ENCODE results near the gene ABAT. TPM values are rescaled to one million over a fixed set of nuclear protein-coding genes. Genes with fewer than 3 reads are reported as not detected.
A peak's percentile ranks its signal among the peaks of the same experiment; 100 is the strongest.
"Not testable (repeated sequence)": the region's sequence is repeated elsewhere in the genome, so short reads cannot be mapped to it uniquely, and the experiment has no call there.

ABAT gene
- total and polyA plus RNA-seq, 2 donors from 2014 or later, result 9.6 to 34.0 TPM

GRCh38 chr16:8782673-8783072, 108.3 kb downstream of the ABAT start:
- Histone ChIP-seq H3K4me3 (ENCODE audit: low read length in 3 of 3) (no peak overlapping the region), H3K36me3 (ENCODE audit: control insufficient read depth in 2 of 3, insufficient read depth in 3 of 3, low read length in 3 of 3) (peaks cover 0 to 10% (median 3%) of the 10 kb centered on the region in 3 donors), H3K9ac (ENCODE audit: low read length in 3 of 3) (no peak overlapping the region), H3K27ac (ENCODE audit: low read depth in 2 of 2, low read length in 2 of 2) (no peak overlapping the region), H3K27me3 (ENCODE audit: control insufficient read depth, insufficient read depth, low read length) (no peaks in the 10 kb centered on the region), H3K4me1 (ENCODE audit: control insufficient read depth in 2 of 3, insufficient read depth in 2 of 3, low read depth in 1 of 3, low read length in 3 of 3) (no peaks in the 10 kb centered on the region), H3K9me3 (ENCODE audit: control insufficient read depth in 2 of 3, insufficient read depth in 1 of 3, low read length in 3 of 3) (no peaks in the 10 kb centered on the region)
- TF ChIP-seq CTCF (IDR thresholded peaks at IDR 0.05; ENCODE audit: borderline replicate concordance, extremely low read depth, insufficient read depth), result no peak
- intact Hi-C loops (cut with DNase I), result loop anchor here (10.0 kb wide), 1 partner anchor 118 kb away; no protein-coding TSS in a partner anchor
- FAIRE-seq (no peak), DNase-seq (no peak)

DNA sequence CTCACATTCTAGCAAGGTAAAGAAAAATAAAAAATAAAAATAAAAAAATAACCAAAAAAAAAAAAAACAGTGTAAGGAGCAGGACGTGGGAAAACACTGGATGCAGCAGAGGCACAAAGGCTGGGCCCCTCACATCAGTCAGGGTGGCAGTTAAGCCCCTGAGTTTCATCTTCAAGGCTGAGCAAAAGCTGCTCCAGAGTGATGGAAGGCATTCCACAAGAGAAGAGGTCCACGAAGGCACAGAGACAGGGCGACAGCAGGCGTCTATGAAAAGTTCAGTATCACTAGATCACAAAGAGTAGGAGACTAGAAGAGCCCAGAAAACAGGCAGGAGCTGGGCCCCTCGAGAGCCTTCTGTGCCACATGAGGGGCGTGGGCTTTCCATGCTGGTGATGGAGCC, 111.0 kb downstream of the ABAT start:
- Histone ChIP-seq H3K9ac (ENCODE audit: low read length in 3 of 3) (no peak overlapping the region), H3K27ac (ENCODE audit: low read depth in 2 of 2, low read length in 2 of 2) (no peak overlapping the region), H3K9me3 (ENCODE audit: control insufficient read depth in 2 of 3, insufficient read depth in 1 of 3, low read length in 3 of 3) (no peaks in the 10 kb centered on the region), H3K4me3 (ENCODE audit: low read length in 3 of 3) (no peak overlapping the region), H3K36me3 (ENCODE audit: control insufficient read depth in 2 of 3, insufficient read depth in 3 of 3, low read length in 3 of 3) (no peaks in the 10 kb centered on the region), H3K27me3 (ENCODE audit: control insufficient read depth, insufficient read depth, low read length) (no peaks in the 10 kb centered on the region), H3K4me1 (ENCODE audit: control insufficient read depth in 2 of 3, insufficient read depth in 2 of 3, low read depth in 1 of 3, low read length in 3 of 3) (peaks cover 0 to 3% (median 0%) of the 10 kb centered on the region in 3 donors)
- DNase-seq, result no peak
- intact Hi-C loops (cut with DNase I), result loop anchor here (10.0 kb wide), 1 partner anchor 121 kb away; no protein-coding TSS in a partner anchor
- FAIRE-seq, result no peak
- no peak for TF ChIP-seq CTCF (IDR thresholded peaks at IDR 0.05; ENCODE audit: borderline replicate concordance, extremely low read depth, insufficient read depth)

DNA sequence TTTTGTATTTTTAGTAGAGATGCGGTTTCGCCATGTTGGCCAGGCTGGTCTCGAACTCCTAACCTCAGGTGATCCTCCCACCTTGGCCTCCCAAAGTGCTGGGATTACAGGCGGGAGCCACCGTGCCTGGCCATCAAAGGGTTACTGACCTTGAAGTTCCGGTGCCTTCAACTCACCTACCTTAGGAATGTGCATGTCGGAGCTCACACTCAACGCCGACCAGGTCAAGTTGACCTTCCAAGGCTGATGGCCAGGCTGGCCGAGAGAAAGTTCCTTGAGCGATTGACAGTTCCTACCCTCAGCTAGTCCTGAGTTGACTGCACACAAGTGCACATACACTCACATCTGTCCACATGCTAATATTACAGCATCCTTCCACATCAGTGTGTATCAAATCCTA, 111.9 kb downstream of the ABAT start:
- DNase-seq; H3K4me1 ChIP-seq (ENCODE audit: control insufficient read depth in 2 of 3, insufficient read depth in 2 of 3, low read depth in 1 of 3, low read length in 3 of 3); H3K27me3 ChIP-seq (ENCODE audit: control insufficient read depth, insufficient read depth, low read length); H3K36me3 ChIP-seq (ENCODE audit: control insufficient read depth in 2 of 3, insufficient read depth in 3 of 3, low read length in 3 of 3); H3K27ac ChIP-seq (ENCODE audit: low read depth in 2 of 2, low read length in 2 of 2); H3K4me3 ChIP-seq (ENCODE audit: low read length in 3 of 3); FAIRE-seq; H3K9me3 ChIP-seq (ENCODE audit: control insufficient read depth in 2 of 3, insufficient read depth in 1 of 3, low read length in 3 of 3); H3K9ac ChIP-seq (ENCODE audit: low read length in 3 of 3): not testable (repeated sequence)
- intact Hi-C loops (cut with DNase I), result loop anchor here (10.0 kb wide), 1 partner anchor 122 kb away; no protein-coding TSS in a partner anchor

GRCh38 chr16:8788578-8789172, 114.3 kb downstream of the ABAT start:
- Histone ChIP-seq H3K9me3 (ENCODE audit: control insufficient read depth in 2 of 3, insufficient read depth in 1 of 3, low read length in 3 of 3) (no peaks in the 10 kb centered on the region), H3K36me3 (ENCODE audit: control insufficient read depth in 2 of 3, insufficient read depth in 3 of 3, low read length in 3 of 3) (no peaks in the 10 kb centered on the region), H3K9ac (ENCODE audit: low read length in 3 of 3) (peak overlapping the region in 1 of 3 donors; percentile 42), H3K4me3 (ENCODE audit: low read length in 3 of 3) (peak overlapping the region in 2 of 3 donors; percentile 60 to 72), H3K27ac (ENCODE audit: low read depth in 2 of 2, low read length in 2 of 2) (peak overlapping the region; percentile 45 to 79), H3K4me1 (ENCODE audit: control insufficient read depth in 2 of 3, insufficient read depth in 2 of 3, low read depth in 1 of 3, low read length in 3 of 3) (peaks cover 0 to 3% (median 0%) of the 10 kb centered on the region in 3 donors), H3K27me3 (ENCODE audit: control insufficient read depth, insufficient read depth, low read length) (no peaks in the 10 kb centered on the region)
- DNase-seq (peak in 3 of 5 donors; percentile 23 to 76 (median 48)), FAIRE-seq (no peak)
- TF ChIP-seq CTCF (IDR thresholded peaks at IDR 0.05; ENCODE audit: borderline replicate concordance, extremely low read depth, insufficient read depth), result no peak
- intact Hi-C loops (cut with DNase I), result loop anchor here (10.0 kb wide), 1 partner anchor 124 kb away; no protein-coding TSS in a partner anchor
